HuH-7.5 (cell line): ENCODE data around the gene SPAG5.

ENCODE experiments used
- DNase-seq: peaks from one replicate; pipeline ENCODE4 v3.0.0; 2011; ENCODE audit warnings: low spot score

SPAG5 gene, protein sequence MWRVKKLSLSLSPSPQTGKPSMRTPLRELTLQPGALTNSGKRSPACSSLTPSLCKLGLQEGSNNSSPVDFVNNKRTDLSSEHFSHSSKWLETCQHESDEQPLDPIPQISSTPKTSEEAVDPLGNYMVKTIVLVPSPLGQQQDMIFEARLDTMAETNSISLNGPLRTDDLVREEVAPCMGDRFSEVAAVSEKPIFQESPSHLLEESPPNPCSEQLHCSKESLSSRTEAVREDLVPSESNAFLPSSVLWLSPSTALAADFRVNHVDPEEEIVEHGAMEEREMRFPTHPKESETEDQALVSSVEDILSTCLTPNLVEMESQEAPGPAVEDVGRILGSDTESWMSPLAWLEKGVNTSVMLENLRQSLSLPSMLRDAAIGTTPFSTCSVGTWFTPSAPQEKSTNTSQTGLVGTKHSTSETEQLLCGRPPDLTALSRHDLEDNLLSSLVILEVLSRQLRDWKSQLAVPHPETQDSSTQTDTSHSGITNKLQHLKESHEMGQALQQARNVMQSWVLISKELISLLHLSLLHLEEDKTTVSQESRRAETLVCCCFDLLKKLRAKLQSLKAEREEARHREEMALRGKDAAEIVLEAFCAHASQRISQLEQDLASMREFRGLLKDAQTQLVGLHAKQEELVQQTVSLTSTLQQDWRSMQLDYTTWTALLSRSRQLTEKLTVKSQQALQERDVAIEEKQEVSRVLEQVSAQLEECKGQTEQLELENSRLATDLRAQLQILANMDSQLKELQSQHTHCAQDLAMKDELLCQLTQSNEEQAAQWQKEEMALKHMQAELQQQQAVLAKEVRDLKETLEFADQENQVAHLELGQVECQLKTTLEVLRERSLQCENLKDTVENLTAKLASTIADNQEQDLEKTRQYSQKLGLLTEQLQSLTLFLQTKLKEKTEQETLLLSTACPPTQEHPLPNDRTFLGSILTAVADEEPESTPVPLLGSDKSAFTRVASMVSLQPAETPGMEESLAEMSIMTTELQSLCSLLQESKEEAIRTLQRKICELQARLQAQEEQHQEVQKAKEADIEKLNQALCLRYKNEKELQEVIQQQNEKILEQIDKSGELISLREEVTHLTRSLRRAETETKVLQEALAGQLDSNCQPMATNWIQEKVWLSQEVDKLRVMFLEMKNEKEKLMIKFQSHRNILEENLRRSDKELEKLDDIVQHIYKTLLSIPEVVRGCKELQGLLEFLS

DNA sequence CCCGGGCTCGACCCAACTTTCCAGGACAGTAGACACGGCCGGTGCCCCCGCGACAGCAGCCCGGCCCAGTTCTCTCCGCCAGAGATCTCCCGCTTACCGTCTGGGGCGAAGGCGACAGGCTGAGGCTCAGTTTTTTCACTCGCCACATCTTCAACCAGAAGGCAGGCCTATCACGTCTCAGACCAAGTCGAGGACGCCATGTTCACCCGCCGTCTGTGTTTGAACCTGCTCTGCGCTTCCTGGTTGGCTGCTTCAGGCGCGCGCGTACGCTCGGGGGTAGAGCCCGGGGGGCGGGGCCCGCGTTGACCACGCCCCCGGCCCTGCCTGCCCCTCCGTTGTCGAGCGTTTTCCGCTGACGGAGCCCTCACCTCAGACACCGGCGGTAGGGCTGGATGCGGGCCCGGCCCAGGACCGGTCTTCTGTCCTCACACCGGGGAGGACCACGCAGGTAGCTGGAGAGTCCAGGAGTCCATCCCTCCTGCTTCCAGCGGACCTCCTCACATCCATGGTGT lies at the start of gene SPAG5:
TSS of gene SPAG5 (minus strand) at position 227 of the 512 bp plus-strand sequence. CDS start at position 148, 79 bp downstream.
- DNase-seq: peak; percentile 95

DNA sequence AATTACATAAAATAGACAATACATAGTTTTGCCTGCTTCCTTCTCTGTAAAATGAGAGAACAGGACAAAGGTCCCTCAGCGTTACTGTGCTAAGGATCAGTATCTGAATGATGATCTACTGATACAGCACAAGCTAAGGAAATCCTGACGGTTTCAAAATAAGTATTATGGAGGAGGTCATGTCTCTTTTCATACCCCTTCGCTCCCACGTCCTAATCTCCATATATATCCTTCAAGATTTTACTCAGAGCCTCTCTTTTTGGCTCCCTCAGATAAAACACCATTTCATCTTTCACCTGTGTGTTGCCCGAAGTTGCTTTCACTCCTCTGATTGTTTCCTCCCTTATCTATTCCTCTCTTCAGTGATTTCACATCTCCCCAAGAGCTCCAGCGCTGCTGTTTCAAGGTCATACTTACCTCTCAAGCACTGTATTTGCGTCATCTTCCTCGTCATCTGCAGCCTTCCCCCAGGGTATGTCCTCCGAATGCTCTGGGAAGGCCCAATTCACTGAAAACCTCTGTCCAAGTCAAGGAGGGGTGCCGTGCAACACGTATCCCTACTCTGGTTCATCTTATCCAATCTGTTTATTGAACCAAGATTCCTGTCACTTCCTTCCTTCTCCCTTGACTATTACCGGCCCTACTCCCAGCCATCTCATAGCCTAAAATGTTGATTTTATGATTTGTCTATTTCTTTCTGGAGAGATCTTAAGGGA lies 47.4 kb upstream of the SPAG5 start:
- DNase-seq: no peak

DNA sequence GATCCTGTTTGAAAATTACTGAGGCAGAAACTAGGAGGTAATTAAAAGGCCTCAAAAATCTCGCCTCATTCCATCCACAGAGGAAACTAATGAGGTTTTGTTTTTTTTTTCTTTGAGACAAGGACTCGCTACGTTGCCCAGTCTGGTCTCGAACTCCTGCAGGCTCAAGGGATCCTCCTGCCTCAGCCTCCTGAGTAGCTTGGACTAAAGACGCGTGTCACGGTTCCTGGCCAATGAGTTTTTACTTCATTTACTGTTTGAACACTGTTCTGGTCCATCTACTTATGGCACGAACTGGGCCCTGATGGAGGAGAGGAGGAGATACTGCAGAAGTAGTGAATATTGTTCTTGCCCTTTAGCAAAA lies 46.7 kb upstream of the SPAG5 start:
- no peak for DNase-seq

DNA sequence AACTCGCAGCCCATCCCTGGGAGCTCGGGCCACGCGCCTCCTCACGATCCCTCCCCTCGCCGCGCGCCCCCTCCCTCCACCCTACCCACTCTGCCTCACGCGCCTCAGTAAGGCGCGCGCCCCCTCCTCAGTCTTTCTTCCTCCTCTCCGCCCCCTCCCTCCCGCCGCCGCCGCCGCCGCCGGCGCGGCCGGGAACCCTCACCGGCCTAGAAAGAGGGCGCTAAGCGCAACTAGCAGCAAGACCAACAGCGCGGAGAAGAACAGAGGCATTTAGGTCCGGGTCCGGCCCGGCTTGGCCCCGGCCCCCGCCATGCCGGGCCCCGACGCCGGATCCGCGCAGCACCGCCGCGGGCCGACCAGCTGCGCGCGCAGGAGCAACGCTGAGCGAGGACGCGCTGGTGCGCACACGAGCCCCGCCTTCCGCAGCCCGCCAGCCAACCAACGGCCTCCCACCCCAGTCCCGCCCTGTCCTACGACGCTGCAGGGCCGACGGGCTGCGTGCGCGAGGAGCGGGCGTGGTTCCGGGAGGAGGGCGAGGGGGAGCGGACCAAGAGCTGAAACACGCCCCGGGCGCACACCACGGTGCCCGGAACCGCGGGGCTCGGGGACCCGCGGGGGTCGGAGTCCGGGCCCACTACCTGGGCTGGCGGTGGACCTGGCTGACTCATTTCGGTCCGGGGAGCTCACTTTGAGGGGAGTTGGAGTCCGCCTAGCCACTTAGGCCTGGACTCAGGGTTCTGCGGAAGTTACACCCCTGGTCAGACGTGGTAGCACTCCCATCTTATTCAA lies 46.2 kb upstream of the SPAG5 start, which contains the start of gene BLTP2:
TSS of gene BLTP2 (minus strand) at position 372 of the 789 bp plus-strand sequence. CDS start at position 270, 102 bp downstream.
- peak; percentile 95 for DNase-seq

DNA sequence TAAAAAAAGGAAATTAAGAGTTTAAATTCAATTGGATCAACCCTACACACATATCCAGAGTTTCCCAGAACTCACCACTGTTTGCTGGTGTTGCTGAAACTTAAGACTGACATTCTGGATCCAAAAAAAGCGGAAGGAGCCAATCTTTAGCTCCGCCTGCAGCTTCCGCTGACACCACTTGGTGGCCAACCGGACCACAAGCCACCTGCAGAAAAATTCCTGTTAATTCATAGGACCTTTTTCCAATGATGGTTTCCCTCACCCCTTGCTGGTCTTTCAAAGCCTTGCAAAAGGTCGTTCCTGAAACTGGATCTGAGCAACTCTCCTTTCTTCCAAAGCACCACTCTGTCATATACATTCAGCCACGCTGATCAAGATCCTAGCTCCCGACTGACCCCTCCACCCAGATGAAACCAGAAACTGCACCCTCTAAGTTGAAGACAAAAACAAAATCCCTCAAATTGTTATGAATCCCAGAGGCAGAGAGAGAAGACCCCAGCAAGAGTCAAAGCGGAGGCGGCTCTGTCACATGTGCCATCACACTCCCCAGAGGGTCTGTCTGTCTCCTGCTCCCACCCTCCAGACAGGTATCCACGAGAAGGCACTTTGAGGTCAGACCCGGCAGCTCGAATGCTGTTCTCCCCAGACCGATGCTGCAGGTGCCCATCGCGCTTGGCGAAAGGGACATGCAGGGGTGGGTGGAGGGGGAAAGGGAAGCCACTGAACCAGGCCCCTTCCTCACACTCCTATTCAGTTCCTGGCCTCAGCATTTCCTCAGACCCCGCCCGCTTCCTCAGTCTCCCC lies 45.4 kb upstream of the SPAG5 start:
- DNase-seq: peak; percentile 84

DNA sequence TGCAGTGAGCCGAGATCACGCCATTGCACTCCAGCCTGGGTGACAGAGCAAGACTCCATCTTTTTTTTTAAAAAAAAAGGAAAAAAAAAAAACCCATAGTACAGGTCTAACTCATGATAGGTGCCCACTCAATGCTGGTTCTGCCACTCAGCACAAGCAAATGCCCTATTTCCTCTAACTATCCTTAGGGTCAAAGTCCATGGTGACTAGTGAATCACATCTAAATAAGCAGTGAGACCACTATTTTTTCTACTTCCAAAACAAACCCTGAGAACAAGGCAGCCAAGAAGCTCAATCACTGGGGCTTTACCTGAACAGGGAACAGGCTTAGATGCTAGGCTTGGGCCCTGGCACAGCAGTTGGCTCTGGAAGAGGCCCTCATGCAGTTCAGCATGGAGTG lies 42.8 kb upstream of the SPAG5 start:
- DNase-seq: no peak

DNA sequence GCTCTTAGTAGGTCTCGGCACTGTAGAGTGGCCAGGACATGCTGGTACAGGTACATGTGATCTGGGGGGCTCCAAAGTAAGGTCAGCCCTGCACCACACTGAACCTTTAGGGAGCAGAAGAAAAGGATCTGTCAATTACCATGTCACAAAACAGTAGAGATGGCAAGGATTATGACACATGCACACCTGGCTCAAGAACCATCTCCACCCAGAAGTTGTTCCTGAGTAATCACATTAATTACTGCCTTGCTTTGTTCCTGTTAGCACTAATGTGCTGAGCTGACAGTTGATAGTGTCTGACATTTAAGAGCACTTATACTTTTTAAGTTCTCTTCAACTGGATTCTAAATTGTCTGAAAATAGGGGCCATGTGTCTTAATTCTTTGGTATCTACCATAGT lies 36.7 kb upstream of the SPAG5 start:
- no peak for DNase-seq

DNA sequence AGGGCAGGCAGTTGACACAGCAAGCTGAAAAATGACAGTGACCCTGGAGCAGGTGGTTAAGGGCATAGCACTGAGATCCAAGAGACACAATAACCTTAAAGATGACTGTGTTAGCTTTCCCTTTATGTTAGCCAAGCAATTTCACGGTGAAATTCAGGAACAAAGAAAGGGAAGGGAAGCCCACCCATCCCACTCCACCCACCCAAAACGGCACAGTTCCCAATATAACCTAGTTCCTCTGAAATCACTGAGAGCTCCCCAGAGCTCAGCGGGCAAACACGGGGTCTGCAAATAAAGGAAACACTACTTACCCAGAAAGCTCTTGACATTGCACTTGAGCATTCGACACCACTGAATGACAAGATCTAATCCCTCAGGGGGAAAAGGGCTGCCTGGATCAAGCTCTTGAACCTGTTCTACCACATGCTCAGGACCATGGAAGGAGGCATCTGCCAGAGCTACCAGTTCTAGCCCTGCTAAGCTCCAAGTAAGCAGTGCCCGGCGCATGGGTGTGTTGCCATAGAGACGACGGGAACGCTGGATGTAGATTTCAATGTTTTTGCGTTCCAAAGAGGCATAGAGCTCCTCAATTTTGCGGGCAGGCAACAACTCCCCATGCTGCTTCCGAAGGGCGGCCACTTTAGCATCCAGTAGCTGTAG lies 35.5 kb upstream of the SPAG5 start:
- DNase-seq: no peak

DNA sequence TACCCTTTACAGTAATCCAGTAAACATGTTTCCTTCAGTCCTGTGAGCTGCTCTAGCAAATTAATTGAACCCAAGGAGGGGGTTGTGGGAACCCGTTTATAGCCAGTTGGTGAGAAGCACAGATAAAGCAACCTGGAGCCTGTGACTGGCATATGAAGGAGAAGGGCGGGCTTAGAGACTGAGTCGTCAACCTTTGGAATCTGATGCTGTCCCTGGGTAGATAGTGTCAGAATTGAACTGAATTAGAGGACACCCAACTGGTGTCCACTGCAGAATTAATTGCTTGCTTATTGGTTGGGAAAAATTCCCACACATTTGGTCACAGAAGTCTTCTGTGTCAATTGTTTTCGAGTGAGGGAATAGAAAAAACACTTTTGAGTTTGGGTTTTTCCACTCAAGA lies 28.0 kb upstream of the SPAG5 start:
- DNase-seq: no peak

DNA sequence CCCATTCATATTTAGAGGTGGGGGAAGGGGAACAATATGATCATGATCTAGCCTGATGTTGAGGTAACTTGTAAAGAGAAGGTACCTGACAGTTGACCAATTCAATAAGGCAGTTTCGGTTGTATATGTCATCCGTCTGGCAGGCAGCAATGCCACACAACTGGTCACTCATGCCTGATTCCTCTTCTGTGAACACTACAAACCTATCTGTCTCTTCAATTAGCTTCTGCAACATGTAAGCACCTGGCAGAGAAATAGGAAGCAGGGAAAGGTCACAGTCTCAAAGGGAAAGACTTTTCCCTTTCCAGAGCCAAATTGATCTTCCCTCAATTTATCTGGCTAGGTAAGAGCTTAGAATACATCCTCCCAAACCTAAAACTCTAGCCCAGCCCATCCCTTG lies 25.3 kb upstream of the SPAG5 start:
- DNase-seq: no peak

DNA sequence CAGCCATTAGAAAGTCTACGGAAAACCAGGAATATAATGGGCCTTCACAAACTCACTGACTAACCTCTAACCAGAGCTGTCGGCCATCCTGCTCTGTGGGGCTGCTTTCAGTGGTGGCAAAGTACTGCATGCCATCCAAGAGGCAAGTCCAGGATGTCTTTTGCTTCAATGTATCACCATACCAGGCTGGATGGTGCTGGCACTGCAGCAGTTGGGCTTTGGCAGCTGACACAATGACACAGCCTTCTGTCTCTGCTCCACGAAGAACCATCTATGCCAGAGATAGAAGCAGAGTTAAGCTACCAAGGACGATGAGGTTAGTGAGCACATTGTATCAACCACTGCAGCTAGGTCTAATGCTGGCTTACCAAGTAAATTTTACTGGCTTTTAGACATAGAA lies 24.9 kb upstream of the SPAG5 start:
- no peak for DNase-seq

DNA sequence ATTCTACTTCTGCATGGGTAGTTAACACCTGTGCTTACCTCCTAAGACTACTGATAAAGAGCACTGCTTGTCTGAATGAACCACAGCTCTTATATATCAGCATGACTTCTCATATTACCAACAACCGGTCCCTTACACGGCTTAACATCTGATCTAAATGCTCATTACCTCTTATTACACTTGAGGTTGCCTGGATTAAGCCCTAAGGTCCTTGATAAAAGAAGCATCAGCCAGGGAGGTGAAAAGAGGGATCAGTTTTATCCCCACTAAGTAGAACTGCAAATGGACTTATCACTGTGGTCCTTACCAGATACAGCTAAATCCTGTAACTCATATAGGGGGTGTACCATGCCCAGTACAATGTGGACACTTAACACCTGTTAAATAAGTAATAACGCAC lies 23.4 kb upstream of the SPAG5 start:
- no peak for DNase-seq

DNA sequence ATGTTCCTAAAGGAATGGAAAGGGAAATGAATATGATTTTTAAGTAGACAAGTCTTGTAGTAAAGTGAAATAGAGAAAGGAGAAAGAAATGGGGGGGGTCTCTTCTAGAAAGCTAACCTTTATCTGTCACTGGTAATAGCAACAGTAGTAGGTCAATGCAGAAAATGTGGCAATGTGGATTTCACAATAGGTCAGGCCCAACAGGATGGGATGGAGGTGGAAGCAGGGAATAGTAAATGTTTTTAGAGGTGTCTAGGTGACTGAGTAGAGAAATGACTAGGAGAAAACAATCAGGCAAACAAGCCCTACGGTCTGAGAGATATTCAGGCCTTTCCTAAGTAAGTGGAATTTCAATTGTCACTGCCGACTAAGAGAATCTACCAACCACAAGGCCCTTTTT lies 21.2 kb upstream of the SPAG5 start:
- DNase-seq: no peak

DNA sequence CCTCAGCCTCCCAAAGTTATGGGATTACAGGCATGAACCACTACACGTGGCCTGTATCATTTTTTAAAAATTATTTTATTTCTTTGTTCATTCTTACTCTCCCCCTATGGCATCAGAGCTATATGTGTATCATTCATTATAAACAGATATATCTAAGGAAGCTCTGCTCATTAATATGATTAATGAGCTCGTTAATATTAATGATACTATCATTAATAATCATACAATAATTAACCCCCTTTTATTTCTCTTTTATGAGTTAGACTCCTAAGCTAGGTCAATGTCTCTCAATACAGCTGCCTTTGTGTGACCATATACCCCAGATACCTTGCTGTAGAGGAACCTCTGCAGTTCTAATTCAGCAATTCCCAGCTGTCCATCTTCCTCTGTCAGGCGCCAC lies 19.6 kb upstream of the SPAG5 start:
- DNase-seq: no peak

DNA sequence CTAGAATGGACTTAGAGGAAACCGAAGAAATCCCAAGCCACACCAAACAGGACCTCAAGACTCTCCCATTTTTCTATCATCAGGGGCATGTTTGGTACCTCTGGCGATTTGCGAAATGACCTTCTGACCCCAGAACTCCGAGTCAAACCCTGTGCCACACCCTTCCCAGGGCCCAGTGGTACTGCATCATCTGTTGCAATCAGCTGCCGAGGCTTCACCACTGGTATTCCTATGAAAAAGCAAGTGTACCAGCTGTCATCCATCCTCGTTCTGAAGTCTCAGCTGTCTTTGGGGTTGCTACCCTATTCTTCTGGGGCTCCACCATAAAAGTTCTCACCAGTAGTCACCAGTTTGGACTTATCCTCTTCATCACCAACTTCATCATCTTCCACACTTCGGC lies 17.5 kb upstream of the SPAG5 start:
- DNase-seq: no peak

DNA sequence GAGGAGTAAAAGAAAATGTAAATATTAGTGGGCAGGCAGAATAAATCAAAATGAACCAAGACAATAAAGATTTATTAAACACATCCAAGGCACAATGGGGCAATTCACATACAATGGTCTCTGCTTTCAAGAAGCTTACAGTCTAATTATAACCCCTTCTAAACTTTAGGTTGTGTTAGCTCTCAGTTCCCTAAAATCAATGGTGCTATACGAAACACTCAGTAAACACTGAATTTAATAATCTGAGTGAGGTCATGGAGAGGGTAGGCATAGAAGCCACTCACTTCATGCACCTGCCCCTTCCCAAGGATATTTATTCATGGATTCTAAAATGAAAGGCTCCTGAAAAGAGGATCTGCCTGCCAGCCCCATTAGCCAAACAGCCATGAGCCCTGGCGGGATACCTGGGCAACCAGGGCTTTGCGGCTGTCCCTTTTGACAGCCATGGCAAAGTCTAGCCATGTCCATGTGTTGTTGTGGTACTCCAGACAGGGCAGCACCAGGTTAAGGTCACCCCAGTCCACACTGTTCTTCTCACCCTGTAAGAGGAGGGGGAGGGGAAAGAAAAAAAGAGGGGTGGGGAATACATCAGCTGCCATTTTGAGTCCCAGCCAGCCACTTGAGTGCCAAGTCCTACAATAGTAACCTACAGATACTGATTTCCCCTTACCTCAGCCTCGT lies 16.6 kb upstream of the SPAG5 start:
- DNase-seq: no peak

DNA sequence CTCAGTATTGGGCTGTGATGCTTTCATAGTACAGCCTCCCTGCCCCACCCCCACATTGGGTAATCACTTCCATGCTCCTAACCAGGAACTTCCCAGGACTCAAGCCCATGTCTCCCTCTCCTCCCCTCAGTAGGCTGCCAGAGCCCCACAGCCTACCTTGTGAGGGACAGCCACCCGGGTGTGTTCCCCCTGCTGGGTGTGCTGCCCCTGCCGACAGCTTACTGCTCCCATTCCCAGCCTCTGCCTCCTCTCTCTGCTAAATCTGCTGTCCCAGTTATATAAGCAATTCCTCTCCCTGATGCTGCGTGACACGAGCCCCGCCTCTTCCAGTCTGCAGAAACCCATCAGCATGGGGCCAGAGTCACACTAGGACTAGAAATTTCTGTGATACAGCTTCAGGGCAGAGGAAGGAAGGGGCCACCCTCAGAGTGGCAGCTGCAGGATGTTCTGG lies 15.1 kb upstream of the SPAG5 start, which contains the start of gene RSKR:
TSS of gene RSKR (minus strand) at position 255 of the 451 bp plus-strand sequence. CDS start at position 231, 24 bp downstream.
- no peak for DNase-seq
